Liver (tissue), 9 donors: ENCODE data around the gene TOMM20. TPM values are rescaled to one million over a fixed set of nuclear protein-coding genes. Genes with fewer than 3 reads are reported as not detected.

ENCODE experiments used
- DNase-seq: peaks from one replicate; pipeline ENCODE4 v3.0.0-alpha.2; 2017; ENCODE audit warnings: low spot score
- H3K27ac ChIP-seq, 2 donors: one replicate each; pipeline ENCODE4 v1.7.0; 2013; ENCODE audit warnings: inconsistent platforms in 2 of 2, low read length in 2 of 2, control low read depth in 1 of 2, low read depth in 1 of 2, mild to moderate bottlenecking in 1 of 2
- H3K27me3 ChIP-seq, 4 donors: one replicate each; pipeline versions ENCODE4 v1.6.1 to v1.7.0; 2013; ENCODE audit warnings: low read length in 3 of 4, inconsistent platforms in 1 of 4, mild to moderate bottlenecking in 1 of 4, moderate library complexity in 1 of 4; ENCODE audit not compliant: control insufficient read depth in 4 of 4, insufficient read depth in 4 of 4
- H3K36me3 ChIP-seq, 4 donors: one replicate each; pipeline versions ENCODE4 v1.6.1 to v1.7.0; 2013; ENCODE audit warnings: low read length in 3 of 4, mild to moderate bottlenecking in 3 of 4, low read depth in 1 of 4, moderate library complexity in 1 of 4; ENCODE audit not compliant: control insufficient read depth in 4 of 4, insufficient read depth in 3 of 4
- H3K4me1 ChIP-seq, 4 donors: one replicate each; pipeline versions ENCODE4 v1.6.1 to v1.7.0; 2013; ENCODE audit warnings: low read length in 3 of 4, mild to moderate bottlenecking in 3 of 4, moderate library complexity in 1 of 4; ENCODE audit not compliant: control insufficient read depth in 4 of 4, insufficient read depth in 4 of 4
- H3K4me3 ChIP-seq, 3 donors: one replicate each; pipeline versions ENCODE4 v1.6.1 to v1.7.0; 2013; ENCODE audit warnings: low read length in 3 of 3, control low read depth in 1 of 3, low read depth in 1 of 3, mild to moderate bottlenecking in 1 of 3
- H3K9ac ChIP-seq, 2 donors: one replicate each; pipeline ENCODE4 v1.7.0; 2013; ENCODE audit warnings: low read length in 2 of 2, mild to moderate bottlenecking in 2 of 2, moderate library complexity in 2 of 2, control low read depth in 1 of 2, low read depth in 1 of 2
- H3K9me3 ChIP-seq, 4 donors: one replicate each; pipeline versions ENCODE4 v1.6.1 to v1.7.0; 2013; ENCODE audit warnings: low read length in 3 of 4; ENCODE audit not compliant: control insufficient read depth in 4 of 4
- ATF3 ChIP-seq: IDR thresholded peaks from 2 replicates; pipeline ENCODE4 v1.6.1; 2016; ENCODE audit warnings: antibody characterized with exemption
- CTCF ChIP-seq: fragments of 150-350 bp; IDR thresholded peaks from 2 replicates; pipeline ENCODE4 v1.5.1; 2017; ENCODE audit warnings: improper control_type of control experiment, low read depth, low read length; ENCODE audit not compliant: missing input control
- EGR1 ChIP-seq, 2 donors: IDR thresholded peaks; 2 replicates each; pipeline ENCODE4 v1.6.1; 2016 to 2018; ENCODE audit warnings: antibody characterized with exemption in 2 of 2, low read depth in 2 of 2
- FOXA1 ChIP-seq: IDR thresholded peaks from 2 replicates; pipeline ENCODE4 v1.6.1; 2016; ENCODE audit warnings: antibody characterized with exemption
- FOXA2 ChIP-seq: IDR thresholded peaks from 2 replicates; pipeline ENCODE4 v1.6.1; 2016; ENCODE audit warnings: antibody characterized with exemption
- GABPA ChIP-seq, 2 donors: IDR thresholded peaks in 1 of 2; conservative IDR thresholded peaks in 1 of 2; 2 replicates each; pipeline ENCODE4 v1.6.1; 2016; ENCODE audit warnings: antibody characterized with exemption in 2 of 2, mild to moderate bottlenecking in 1 of 2, moderate library complexity in 1 of 2
- HNF4A ChIP-seq, 2 donors: conservative IDR thresholded peaks; 2 replicates each; pipeline ENCODE4 v1.6.1; 2016; ENCODE audit warnings: antibody characterized with exemption in 2 of 2, mild to moderate bottlenecking in 2 of 2
- HNF4G ChIP-seq: IDR thresholded peaks from 2 replicates; pipeline ENCODE4 v1.6.1; 2016; ENCODE audit warnings: antibody characterized with exemption
- JUND ChIP-seq, 2 donors: IDR thresholded peaks; 2 replicates each; pipeline ENCODE4 v1.6.1; 2016; ENCODE audit warnings: antibody characterized with exemption in 2 of 2
- MAX ChIP-seq: IDR thresholded peaks from 2 replicates; pipeline ENCODE4 v1.6.1; 2016; ENCODE audit warnings: antibody characterized with exemption
- NR2F2 ChIP-seq: IDR thresholded peaks from 2 replicates; pipeline ENCODE4 v1.6.1; 2016; ENCODE audit warnings: antibody characterized with exemption
- RAD21 ChIP-seq, 2 donors: IDR thresholded peaks; 2 replicates each; pipeline ENCODE4 v1.6.1; 2016; ENCODE audit warnings: antibody characterized with exemption in 2 of 2, mild to moderate bottlenecking in 2 of 2
- REST ChIP-seq: IDR thresholded peaks from 2 replicates; pipeline ENCODE4 v1.6.1; 2016; ENCODE audit warnings: antibody characterized with exemption, mild to moderate bottlenecking
- RXRA ChIP-seq, 2 donors: IDR thresholded peaks; 2 replicates each; pipeline ENCODE4 v1.6.1; 2017 to 2018; ENCODE audit warnings: antibody characterized with exemption in 2 of 2, mild to moderate bottlenecking in 1 of 2
- SP1 ChIP-seq: IDR thresholded peaks from 2 replicates; pipeline ENCODE4 v1.6.1; 2018; ENCODE audit warnings: antibody characterized with exemption, mild to moderate bottlenecking
- TAF1 ChIP-seq: conservative IDR thresholded peaks from 2 replicates; pipeline ENCODE4 v1.6.1; 2016; ENCODE audit warnings: antibody characterized with exemption, mild to moderate bottlenecking
- YY1 ChIP-seq: IDR thresholded peaks from 2 replicates; pipeline ENCODE4 v1.6.1; 2016; ENCODE audit warnings: antibody characterized with exemption, mild to moderate bottlenecking
- ZBTB33 ChIP-seq: IDR thresholded peaks from 2 replicates; pipeline ENCODE4 v1.6.1; 2016; ENCODE audit warnings: antibody characterized with exemption
- WGBS: extraction: QIAGEN DNeasy Blood & Tissue Kit; methylation state at CpG from one replicate; pipeline ENCODE4 v1.1.7; 2013; 5-methylcytosine and 5-hydroxymethylcytosine counted together
- polyA plus RNA-seq, 2 donors: library from polyadenylated mRNA; stranded (reverse) in 1 of 2; unstranded in 1 of 2; fragments of 200-250 nt in 1 of 2; fragments of >200 nt in 1 of 2; fragmentation: Nextera tagmentation in 1 of 2; extraction: Ambion mirVana in 1 of 2; gene quantifications; one replicate each; pipeline versions ENCODE4 v1.2.1 to v1.2.3, GENCODE V29; 2013 to 2015
- total RNA-seq, 2 donors: library from RNA; depleted of rRNA; stranded (reverse); fragments of >200 nt; gene quantifications; one replicate each; pipeline ENCODE4 v1.2.3, GENCODE V29; 2014
- donor health status: healthy.
- donor health status: healthy.
- donor health status: healthy.
- donor health status: healthy.
- donor health status: healthy.

Gene TOMM20
- total and polyA plus RNA-seq, 4 donors = 33.4 to 74.4 (median 39.1) TPM

GRCh38 chr1:235149824-235150223, 21.2 kb upstream of the TOMM20 start:
- DNase-seq = no peak
- peaks cover 8 to 54% (median 42%) of the 10 kb centered on the region in 4 donors for H3K36me3 ChIP-seq
- H3K4me3 ChIP-seq = no peak overlapping the region
- H3K9me3 ChIP-seq = no peaks in the 10 kb centered on the region
- H3K27ac ChIP-seq = no peak overlapping the region
- TF ChIP-seq REST (no peak), HNF4A (conservative IDR thresholded peaks at IDR 0.05) (no peak), FOXA1 (no peak), NR2F2 (no peak), RAD21 (IDR thresholded peaks at IDR 0.05) (no peak), GABPA (IDR thresholded peaks at IDR 0.05 in 1 of 2, conservative IDR thresholded peaks at IDR 0.05 in 1 of 2) (no peak), ZBTB33 (no peak), ATF3 (no peak), JUND (IDR thresholded peaks at IDR 0.05) (no peak), HNF4G (no peak), SP1 (no peak), CTCF (no peak), TAF1 (no peak), MAX (no peak), YY1 (no peak), FOXA2 (no peak), RXRA (IDR thresholded peaks at IDR 0.05) (no peak), EGR1 (IDR thresholded peaks at IDR 0.05; ENCODE audit: low read depth in 2 of 2) (no peak)
- H3K27me3 ChIP-seq = no peaks in the 10 kb centered on the region
- no peaks in the 10 kb centered on the region for H3K4me1 ChIP-seq
- WGBS = 90% methylated on average over 9 of the region's 9 CpGs
- H3K9ac ChIP-seq = no peak overlapping the region
